ENCODE results near the gene MRPS35.
"Not testable (repeated sequence)": the region's sequence is repeated elsewhere in the genome, so short reads cannot be mapped to it uniquely, and the experiment has no call there.

Gene MRPS35

DNA sequence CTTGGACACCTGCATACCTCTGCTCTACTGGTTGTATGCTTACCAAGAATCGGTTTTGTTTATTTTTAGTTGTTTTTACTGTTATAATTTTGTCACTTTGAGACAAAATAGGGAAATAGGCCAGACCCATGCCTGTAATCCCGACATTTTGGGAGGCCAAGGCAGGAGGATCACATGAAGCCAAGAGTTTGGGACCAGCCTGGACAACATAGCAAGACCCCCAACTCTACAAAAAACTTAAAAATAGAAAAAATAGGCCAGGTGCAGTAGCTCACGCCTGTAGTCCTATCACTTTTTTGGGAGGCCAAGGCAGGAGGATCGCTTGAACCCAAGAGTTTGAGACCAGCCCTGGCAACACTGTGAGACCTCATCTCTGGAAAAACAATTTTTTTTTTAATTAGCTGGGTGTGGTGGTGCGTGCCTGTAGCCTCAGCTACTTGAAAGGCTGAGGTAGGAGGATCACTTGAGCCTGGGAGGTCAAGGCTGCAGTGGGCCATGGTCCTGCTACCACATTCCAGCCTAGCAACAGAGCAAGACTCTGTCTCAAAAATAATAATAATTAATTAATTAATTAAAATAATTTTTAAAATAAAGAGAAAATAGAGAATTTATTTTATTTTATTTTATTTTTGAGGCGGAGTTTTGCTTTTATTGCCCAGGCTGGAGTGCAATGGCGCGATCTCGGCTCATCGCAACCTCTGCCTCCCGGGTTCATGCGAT is 1.3 kb upstream of the MRPS35 start:
- no peak for DNase-seq (ENCODE audit: low read depth in 2 of 2)

DNA sequence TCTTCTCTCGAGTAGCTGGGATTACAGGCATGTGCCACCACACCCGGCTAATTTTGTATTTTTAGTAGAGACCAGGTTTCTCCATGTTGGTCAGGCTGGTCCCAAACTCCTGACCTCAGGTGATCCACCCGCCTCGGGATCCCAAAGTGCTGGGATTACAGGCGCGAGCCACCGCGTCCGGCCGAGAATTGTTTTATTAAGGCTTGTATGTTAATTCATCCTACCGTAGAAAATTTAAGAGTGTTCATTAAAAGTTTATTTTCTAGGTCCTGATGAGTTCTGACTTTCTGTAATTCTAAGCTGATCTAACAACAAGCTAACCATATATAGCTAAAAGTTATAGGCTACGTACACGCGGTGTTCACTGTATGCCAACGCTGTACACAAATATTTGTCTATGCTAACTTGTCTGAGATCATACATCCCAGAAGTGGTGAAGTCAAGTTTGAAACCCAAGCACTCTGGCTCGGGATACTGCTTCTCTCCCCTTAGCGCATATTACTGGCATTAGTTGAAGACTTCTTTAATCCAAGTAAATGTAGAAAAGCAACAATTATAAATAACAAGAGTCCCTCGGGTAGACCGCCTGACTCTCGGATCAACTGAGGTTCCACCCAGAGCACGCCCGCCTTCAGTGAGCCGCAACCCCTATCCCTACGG is 570 bp upstream of the MRPS35 start:
- DNase-seq (ENCODE audit: low read depth in 2 of 2) = peak; percentile 27 to 34

DNA sequence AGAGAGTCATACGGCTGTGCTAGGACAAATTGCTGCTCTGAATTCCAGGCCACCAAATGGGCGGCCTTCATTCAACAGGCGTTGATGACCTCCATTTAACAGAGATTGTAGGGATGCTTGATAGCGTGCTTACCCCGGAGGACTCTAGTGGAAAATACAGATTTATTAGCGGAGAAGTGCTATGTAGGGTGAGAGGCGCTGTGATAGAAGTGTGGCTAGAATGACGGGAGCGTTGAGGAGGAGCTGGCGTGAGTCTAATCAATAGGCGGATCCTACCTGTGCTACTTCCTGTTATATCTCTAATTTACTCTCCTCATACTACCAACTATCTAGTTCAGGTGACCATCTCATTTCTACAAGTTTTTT is 668 bp downstream of the MRPS35 start:
- no peak for DNase-seq (ENCODE audit: low read depth in 2 of 2)

DNA sequence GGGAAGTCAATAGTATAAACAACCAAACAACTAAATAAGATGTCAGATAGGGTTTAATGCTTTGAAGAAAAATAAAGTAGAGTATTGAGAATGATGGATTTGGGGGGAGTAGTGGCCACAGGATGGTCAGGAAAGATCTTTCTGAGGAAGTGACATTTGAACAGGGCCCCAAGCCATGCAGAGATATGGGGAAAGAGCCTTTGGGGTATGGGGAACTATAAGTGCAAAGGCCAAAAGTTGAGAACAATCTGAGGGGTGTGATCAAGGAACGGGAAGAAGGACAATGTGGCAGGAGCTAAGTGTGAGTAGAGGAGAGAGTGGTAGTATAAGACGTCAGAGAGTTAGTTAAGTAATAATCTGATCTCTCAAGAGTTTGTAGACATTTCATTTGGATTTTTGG is 1.3 kb downstream of the MRPS35 start:
- DNase-seq (ENCODE audit: low read depth in 2 of 2) = no peak

DNA sequence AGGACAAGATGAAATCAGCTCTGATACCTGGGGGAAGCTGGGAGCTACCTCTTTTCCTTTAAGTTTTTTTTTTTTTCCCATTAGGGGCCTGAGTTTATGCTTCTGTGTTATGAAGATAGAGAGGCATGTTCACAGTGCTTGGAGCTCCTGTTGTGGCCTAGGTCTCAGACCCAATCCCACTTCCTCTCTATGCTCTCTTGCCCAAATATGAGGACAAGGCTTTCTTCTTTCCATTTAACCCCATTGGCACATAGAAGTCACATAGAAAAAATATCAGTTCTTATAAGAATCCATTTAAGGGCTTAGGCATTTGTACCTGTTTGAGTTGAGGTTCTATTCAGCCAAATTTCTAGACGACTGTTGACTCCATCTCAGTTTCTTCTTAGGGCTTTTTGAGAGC is 12.6 kb downstream of the MRPS35 start:
- no peak for DNase-seq (ENCODE audit: low read depth in 2 of 2)

DNA sequence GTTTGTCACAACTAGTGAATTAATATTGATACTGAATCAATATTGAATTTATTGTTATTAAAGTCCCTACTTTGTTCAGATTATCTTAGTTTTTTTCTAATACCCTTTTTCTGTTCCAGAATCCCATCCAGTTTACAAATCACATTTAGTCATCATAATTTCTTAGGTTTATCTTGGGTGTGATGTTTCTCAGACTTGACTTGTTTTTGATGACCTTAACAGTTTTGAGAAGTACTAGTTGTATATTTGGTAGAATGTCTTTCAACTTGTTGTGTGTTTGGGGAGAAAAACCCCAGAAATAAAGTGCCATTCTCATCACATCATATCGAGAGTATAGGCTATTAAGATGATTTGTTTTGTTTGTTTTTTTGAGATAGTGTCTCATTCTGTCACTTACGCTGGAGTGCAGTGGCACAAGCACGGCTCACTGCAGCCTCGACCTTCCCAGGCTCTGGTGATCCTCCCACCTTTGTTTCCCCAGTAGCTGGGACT is 19.5 kb downstream of the MRPS35 start:
- no peak for DNase-seq (ENCODE audit: low read depth in 2 of 2)

DNA sequence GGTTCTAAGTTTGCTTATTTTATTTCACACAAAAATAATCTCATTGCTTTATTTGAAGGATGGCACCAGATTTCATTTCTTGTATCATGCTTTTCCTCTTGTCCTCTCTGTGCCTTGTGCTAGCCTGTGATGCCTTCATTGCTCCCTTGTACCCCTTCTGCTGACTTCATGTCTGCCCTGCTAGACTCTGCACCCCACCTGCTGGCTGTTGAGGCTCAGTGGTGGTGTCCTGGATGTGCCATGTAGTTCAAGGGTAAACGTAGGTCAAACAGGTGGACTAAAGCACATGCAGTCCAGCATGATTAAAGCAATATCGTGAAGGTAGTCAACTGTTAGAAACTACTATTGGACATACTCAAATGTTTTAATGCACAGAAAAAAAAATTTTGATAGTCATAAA is 21.6 kb downstream of the MRPS35 start:
- DNase-seq (ENCODE audit: low read depth in 2 of 2) = no peak

DNA sequence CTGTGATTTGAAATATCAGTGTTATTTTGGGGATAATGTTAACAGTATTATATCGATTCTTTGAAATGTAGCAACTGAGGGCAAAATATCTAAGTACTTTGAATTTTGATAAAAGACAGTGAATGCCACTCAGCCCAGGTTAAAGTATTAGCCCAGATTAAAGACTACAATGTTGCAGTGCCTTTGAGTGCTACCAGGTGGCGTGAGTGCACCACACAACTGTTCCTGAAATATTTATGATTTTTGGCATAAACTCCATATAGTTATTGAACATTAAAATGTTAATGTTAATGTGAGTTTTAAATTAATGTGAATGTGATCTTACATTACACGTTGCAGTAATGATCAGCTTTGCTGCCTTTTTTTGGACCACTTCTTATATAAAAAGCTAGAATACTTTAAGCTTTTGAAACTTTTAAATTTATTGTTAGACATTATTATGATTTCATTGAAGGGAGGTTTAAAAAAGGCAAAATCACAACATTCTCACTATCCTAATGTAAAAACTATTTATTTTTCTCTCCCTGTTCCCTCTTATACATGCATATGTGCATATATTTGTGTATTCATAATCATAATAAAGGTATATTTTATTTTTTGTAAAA is 22.5 kb downstream of the MRPS35 start:
- peak; percentile 2 to 8 for DNase-seq (ENCODE audit: low read depth in 2 of 2)

DNA sequence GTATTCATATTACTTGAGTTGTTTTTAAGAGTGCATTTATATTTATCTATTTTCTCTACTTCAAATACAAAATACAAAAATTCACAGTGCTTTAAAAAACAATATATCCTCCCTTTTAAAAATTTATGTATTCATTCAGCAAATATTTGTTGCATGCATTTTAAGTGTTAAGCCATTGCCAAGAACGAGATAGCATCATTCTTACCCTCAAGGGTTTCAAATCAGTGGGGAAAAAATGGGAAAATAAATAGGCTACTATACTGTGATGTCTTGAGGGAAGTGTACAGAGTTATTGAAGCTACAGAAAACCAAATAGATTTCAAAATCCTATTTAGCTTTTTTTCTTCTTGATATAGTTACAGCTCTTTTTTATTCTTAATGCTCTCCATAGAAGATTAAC is 23.2 kb downstream of the MRPS35 start:
- DNase-seq (ENCODE audit: low read depth in 2 of 2) = no peak

DNA sequence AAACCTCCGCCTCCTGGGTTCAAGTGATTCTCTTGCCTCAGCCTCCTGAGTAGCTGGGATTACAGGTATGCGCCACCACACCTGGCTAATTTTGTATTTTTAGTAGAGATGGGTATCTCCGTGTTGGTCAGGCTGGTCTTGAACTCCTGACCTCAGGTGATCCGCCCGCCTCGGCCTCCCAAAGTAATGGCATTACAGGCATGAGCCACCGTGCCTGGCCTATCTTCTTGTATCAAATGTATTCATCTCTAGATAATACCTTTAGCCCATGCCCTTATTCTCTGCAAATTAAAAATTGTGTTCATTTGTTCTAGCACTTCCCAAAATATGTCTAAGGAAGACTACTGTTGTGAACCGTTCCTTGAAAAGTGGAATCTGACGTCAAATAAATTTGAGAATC is 23.7 kb downstream of the MRPS35 start:
- DNase-seq (ENCODE audit: low read depth in 2 of 2) = not testable (repeated sequence)

DNA sequence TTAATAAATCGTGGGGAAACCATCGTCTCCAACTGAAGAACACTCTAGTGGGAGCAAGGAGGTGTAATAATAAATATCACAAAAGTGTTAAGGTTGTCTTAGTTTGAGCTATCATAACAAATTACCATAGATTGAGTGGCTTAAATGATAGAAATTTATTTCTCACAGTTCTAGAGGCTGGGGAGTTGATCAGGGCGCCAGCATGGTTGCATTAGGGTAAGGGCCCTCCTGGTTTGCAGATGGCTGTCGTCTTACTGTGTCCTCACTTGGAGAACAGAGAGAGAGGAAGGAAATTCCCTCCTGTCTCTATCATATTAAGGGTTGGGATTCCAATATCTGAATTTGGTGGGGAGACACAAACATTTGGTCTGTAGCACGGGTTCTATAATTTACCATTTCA is 33.0 kb downstream of the MRPS35 start:
- no peak for DNase-seq (ENCODE audit: low read depth in 2 of 2)

DNA sequence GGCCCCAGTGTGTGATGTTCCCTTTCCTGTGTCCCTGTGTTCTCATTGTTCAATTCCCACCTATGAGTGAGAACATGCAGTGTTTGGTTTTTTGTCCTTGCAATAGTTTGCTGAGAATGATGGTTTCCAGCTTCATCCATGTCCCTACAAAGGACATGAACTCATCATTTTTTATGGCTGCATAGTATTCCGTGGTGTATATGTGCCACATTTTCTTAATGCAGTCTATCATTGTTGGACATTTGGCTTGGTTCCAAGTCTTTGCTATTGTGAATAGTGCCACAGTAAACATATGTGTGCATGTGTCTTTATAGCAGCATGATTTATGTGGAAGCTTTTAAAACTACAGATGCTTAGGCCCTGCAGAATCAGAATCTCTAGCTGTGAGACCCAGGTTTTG is 35.1 kb downstream of the MRPS35 start:
- not testable (repeated sequence) for DNase-seq (ENCODE audit: low read depth in 2 of 2)

DNA sequence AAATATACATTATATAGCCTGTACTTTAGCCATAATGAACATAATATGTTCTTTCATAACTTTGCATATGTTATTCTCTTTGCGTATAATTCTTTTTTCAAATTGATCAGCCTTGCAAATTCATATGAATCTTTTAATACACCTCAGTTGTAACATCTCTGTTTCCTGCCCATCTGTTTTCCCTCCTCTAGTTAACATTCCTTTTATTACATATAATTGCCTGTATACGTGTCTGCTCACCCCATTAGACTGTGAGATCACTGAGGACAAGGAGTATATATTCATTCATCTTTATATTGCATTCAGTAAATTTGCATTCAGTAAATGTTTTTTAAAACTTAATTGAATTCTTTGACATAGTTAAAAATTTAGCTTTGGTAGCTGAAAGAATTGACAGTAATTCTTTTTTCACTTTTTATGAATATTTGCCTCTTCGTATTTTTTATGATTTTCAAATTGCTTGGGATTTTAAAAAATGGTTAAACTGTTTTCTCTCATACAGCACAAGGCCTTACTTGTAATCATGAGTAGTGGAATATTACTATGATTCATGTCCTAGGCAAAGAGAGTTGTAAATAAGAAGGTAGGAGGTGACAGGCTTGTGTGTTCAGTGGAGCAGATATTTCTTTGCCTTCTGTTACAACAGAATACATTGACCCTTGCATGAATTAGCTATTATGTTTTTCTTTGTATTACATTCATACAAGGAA is 36.6 kb downstream of the MRPS35 start:
- no peak for DNase-seq (ENCODE audit: low read depth in 2 of 2)

DNA sequence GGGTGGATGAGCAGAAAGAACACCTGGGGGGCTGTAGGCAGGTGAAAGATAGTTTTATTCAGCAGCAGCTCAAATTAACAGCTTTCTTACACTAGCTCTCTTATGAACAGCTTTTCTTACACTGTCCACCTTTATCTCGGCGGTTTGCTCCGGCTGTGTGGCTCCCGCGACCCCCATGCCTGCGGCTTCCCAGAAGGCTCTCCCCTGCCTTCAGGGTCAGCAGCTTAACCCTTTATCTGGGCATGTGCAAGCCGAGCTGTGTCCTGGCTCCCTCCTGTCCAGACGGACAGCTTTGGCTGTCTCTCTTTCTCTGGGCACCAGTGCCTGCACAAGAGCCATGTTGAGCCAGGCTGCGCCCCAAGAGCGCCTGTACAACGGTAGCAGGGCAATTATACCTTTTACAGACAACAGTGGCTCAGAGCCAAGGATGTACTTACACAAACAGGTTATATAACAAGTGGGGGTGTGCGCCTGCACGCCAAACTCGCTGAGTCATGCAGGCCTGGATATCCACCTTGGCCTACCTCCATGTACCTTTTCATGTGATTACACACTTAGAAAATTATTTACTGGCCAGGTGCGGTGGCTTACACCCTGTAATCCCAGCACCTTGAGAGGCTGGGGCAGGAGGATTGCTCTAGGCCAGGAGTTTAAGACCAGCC is 40.9 kb downstream of the MRPS35 start:
- DNase-seq (ENCODE audit: low read depth in 2 of 2) = no peak

DNA sequence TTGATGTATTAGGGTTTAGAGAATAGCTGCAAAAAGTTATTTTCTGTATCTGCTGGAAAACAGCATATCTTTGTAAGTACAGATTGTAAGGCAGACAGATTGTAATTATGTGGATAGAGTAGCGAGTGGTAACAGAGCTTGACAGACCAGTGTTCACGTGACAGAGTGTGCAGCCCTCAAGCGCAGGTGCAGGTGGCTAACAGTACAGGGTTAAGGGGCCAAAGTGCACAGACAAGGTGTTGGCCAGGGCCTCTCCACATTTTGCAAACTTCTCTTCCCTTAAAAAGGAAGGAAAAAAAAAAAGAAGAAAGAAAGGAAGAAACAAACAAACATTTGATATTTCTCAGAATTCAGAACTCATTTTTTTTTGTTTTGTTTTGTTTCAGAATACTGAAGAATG is 44.2 kb downstream of the MRPS35 start:
- no peak for DNase-seq (ENCODE audit: low read depth in 2 of 2)

DNA sequence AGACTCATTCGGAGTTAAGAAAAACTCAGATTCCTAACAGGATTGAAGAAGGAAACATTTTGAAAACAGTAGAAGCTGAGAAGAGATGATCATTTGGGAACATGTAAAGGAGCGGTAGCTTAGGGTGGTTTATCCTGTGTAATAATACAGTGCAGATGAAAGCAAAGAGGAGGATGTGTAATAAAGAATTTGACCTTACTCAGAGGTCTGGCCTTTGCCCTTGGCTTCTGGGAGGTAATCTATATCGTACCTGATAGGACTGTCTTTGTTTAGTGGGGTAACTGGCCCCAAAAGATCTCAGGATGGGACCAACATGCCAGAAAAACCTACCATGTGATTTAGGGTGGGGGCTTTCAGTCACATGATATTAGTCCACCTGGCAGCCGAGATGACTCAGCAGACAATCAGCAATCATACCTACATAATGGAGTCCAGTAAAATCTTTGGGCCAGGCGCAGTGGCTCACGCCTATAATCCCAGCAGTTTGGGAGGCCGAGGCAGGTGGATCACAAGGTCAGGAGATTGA is 46.1 kb downstream of the MRPS35 start:
- no peak for DNase-seq (ENCODE audit: low read depth in 2 of 2)

DNA sequence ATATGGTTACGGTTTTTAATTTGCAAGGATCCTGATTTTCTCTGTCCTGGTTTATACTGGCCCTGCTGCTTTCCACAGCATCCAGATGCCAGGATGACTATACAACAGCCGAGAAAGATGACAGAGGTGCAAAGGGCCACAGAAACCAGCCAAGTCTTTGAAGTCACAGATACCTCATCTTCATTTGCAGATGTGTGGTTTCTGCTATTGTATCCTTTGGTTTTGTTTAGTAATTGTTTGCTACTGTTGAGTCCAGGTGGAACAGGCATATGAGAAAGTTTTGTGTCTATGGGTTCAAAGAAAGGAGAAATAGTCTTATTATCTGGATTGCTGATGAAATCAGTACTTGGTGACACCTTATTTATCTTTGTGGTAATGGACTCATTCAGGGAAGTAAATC is 52.1 kb downstream of the MRPS35 start:
- DNase-seq (ENCODE audit: low read depth in 2 of 2) = no peak

DNA sequence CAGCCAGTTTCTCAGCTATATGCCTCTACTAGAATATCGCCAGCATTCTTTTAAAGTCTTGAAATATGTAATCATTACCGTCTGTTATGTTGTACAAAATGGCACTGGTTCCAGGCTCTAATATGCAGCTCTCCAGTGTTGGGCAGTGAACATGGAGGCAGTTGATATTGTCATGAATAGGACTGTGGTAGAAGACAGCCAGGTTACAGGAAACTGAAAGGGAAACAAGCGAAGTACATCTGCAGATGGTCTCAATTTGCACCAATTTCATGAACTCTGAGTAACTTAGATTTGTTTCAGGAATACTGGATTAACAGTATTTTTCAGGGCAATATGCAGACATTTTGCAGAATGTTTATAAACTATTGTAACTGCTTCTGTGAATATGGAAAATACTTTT is 56.0 kb downstream of the MRPS35 start:
- no peak for DNase-seq (ENCODE audit: low read depth in 2 of 2)

DNA sequence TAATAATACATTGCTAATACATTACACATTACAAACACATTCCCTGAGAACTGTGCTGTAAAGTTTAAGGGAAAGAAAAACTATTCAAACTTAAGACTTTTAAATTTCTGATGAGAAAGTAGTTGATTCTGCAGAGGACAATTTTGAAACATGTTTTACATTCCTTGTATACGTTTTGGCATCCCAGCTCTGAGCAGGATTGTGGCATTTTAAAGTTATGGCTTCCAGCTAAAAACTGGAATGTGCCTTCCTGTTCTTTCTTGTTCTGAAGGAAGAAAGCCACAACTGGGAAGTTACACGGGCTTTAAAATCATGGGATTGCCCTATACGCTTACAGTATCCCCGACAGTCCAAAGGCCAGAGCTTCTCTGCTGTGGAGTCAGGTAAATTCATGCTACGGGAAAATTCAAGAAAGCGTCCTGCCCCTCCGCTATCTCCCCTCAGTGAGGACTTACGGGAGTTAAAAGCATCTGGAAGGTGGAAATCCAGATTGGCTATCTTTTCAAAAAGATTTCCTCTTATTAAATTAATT is 58.6 kb downstream of the MRPS35 start:
- no peak for DNase-seq (ENCODE audit: low read depth in 2 of 2)

DNA sequence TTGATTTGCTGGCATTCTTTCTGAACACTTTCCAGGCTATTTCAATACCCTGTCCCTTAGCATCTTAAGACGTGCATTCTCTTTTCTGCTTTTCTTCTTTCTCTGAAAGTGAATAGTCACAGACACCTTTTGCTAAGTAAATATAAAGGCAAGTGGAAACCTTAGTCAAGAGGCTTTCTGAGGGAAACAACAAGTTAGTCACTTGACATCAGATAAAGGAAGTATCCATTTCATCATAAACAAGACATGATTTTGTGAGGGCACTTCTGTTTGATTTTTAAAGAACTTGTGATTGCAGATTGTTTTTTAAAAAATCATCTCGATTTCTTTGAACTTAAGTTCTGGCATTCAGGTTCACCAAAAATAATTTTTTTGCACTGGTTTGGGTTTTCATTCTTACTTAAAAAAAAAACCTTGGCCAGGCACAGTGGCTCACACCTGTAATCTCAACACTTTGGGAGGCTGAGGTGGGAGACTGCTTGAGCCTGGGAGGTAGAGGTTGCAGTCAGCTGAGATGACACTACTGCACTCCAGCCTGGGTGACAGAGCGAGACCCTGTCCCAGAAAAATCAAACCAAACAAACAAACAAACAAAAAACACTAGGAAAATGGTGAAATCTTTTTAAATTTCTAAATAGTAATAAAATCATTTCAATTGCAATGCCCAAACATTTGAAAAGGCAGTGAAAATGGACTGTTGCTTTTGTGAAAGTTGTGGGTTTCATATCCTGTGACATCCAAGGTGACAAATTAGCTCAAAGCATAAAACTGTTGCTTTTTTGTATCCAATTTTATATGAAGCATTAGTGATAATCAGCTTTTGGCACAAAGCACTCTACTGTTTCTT is 61.1 kb downstream of the MRPS35 start:
- DNase-seq (ENCODE audit: low read depth in 2 of 2) = no peak

All from fibroblast of skin of left biceps (primary cell).